Transverse colon (tissue), 4 donors: ENCODE data around the gene SP2. TPM values are rescaled to one million over a fixed set of nuclear protein-coding genes. Genes with fewer than 3 reads are reported as not detected.

ENCODE experiments used
- DNase-seq: peaks from one replicate; pipeline ENCODE4 v3.0.0-alpha.2; 2019
- H3K27ac ChIP-seq, 4 donors: fragments of 200-600 bp; sonication (generic); 2 replicates each; pipeline ENCODE4 v1.5.1; 2016 to 2018; ENCODE audit warnings: inconsistent platforms in 4 of 4
- H3K27me3 ChIP-seq: fragments of 200-600 bp; sonication (generic); 2 replicates; pipeline ENCODE4 v1.5.1; 2017; ENCODE audit warnings: inconsistent platforms
- H3K36me3 ChIP-seq, 4 donors: fragments of 200-600 bp; sonication (generic); 2 replicates each; pipeline ENCODE4 v1.5.1; 2017 to 2019; ENCODE audit warnings: inconsistent platforms in 4 of 4
- H3K4me1 ChIP-seq, 4 donors: fragments of 200-600 bp; sonication (generic); 2 replicates each; pipeline ENCODE4 v1.5.1; 2017 to 2020; ENCODE audit warnings: inconsistent platforms in 4 of 4
- H3K4me3 ChIP-seq, 4 donors: fragments of 200-600 bp; sonication (generic); 1 replicate in 1 of 4; 2 replicates in 3 of 4; pipeline versions ENCODE4 v1.5.1 to v1.6.1; 2017 to 2019; ENCODE audit warnings: inconsistent platforms in 4 of 4
- H3K9me3 ChIP-seq, 2 donors: fragments of 200-600 bp; sonication (generic); 2 replicates each; pipeline ENCODE4 v1.5.1; 2017 to 2019; ENCODE audit warnings: inconsistent platforms in 2 of 2
- CTCF ChIP-seq, 5 experiments: fragments of 200-600 bp in 3 of 5; fragments of 450-650 bp in 2 of 5; sonication (generic) in 3 of 5; IDR thresholded peaks; 1 replicate in 2 of 5; 2 replicates in 3 of 5; pipeline ENCODE4 v1.5.1; 2016 to 2017; ENCODE audit warnings: antibody characterized with exemption in 5 of 5, inconsistent platforms in 3 of 5, mild to moderate bottlenecking in 2 of 5, moderate library complexity in 1 of 5
- EP300 ChIP-seq: sonication (generic); formaldehyde crosslinking; IDR thresholded peaks from one replicate; pipeline ENCODE4 v1.6.1; 2017; ENCODE audit warnings: antibody characterized with exemption, low read depth
- POLR2A ChIP-seq: fragments of 450-650 bp; IDR thresholded peaks from one replicate; pipeline ENCODE4 v1.6.1; 2016; ENCODE audit warnings: antibody characterized with exemption, mild to moderate bottlenecking, moderate library complexity
- POLR2AphosphoS5 ChIP-seq, 3 donors: sonication (generic); formaldehyde crosslinking; IDR thresholded peaks; one replicate each; pipeline ENCODE4 v1.6.1; 2016; ENCODE audit warnings: antibody characterized with exemption in 3 of 3
- WGBS, 2 donors: methylation state at CpG; one replicate each; pipeline ENCODE4 v1.1.5; 2018; ENCODE audit warnings: low coverage in 1 of 2; 5-methylcytosine and 5-hydroxymethylcytosine counted together
- in situ Hi-C, 4 donors: fragments of 200-750 bp; cut with MboI; loops; one replicate each; pipeline versions ENCODE4 v1.15.0 to v1.15.1; 2017; ENCODE audit warnings: low sequenced_read_pairs in 3 of 4, low pct_ligation_motif_present in 1 of 4, low pct_unique_long_range_greater_than_20kb in 1 of 4
- intact Hi-C: fragments of 100-400 bp; cut with DNase I; formaldehyde crosslinking; loops from one replicate; pipeline ENCODE4 v1.15.1; 2023; ENCODE audit warnings: low total_unique reads
- total RNA-seq, 4 donors: library from RNA; depleted of rRNA; stranded (reverse); fragments of >200 nt; gene quantifications; one replicate each; pipeline ENCODE4 v1.1.0, GENCODE V29; 2016

Gene SP2
- total RNA-seq, 4 donors from 2014 or later, result 8.3 to 22.1 (median 17.4) TPM

GRCh38 chr17:47941246-47942095, 45.4 kb downstream of the SP2 start, which contains the start of gene PNPO:
TSS of gene PNPO (plus strand) at chr17:47941571. CDS start at chr17:47941676, 105 bp downstream.
- in situ Hi-C loops, result no loop called here
- TF ChIP-seq POLR2A, result peak; percentile 74
- TF ChIP-seq EP300, result no peak
- peak in 2 of 3 donors; percentile 73 to 75 for TF ChIP-seq POLR2AphosphoS5 (IDR thresholded peaks at IDR 0.05)
- TF ChIP-seq CTCF (IDR thresholded peaks at IDR 0.05), result peak in 3 of 5 experiments; percentile 12 to 54 (median 42)
- H3K27me3 ChIP-seq, result no peaks in the 10 kb centered on the region
- no peaks in the 10 kb centered on the region for H3K36me3 ChIP-seq
- no peaks in the 10 kb centered on the region for H3K9me3 ChIP-seq
- DNase-seq, result peak; percentile 96
- peak within 1 kb of the TSS; percentile 59 to 67 (median 65) for H3K4me3 ChIP-seq
- intact Hi-C loops, result loop anchor here (10.0 kb wide), 1 partner anchor 97 kb away; the partner anchor contains the start of gene SCRN2
- peaks cover 4 to 52% (median 24%) of the 10 kb centered on the region in 4 donors for H3K4me1 ChIP-seq
- H3K27ac ChIP-seq, result peak within 1 kb of the TSS; percentile 80 to 88 (median 82)
- 0 to 1% methylated on average over 1 to 41 of the region's 50 CpGs for WGBS, 2 donors

- intact Hi-C loops, result loop anchor here (10.0 kb wide), 1 partner anchor 97 kb away; the partner anchor contains the start of gene SCRN2
- in situ Hi-C loops, result no loop called here
- Histone ChIP-seq H3K9me3 (no peaks in the 10 kb centered on the region), H3K27ac (peak overlapping the region; percentile 80 to 88 (median 82)), H3K36me3 (no peaks in the 10 kb centered on the region), H3K4me1 (peaks cover 4 to 55% (median 24%) of the 10 kb centered on the region in 4 donors), H3K4me3 (peak overlapping the region; percentile 59 to 67 (median 65)), H3K27me3 (no peaks in the 10 kb centered on the region)
- TF ChIP-seq EP300 (no peak), CTCF (IDR thresholded peaks at IDR 0.05) (no peak), POLR2A (no peak), POLR2AphosphoS5 (IDR thresholded peaks at IDR 0.05) (no peak)
- WGBS, 2 donors, result 0 to 2% methylated on average over 1 to 5 of the region's 5 CpGs
- DNase-seq, result no peak
Observed at GRCh38 chr17:47942096-47942510, 46.1 kb downstream of the SP2 start.

GRCh38 chr17:47942568-47942967, 46.5 kb downstream of the SP2 start:
- Histone ChIP-seq H3K4me3 (peak overlapping the region in 2 of 4 donors; percentile 65), H3K4me1 (peaks cover 4 to 55% (median 24%) of the 10 kb centered on the region in 4 donors), H3K36me3 (no peaks in the 10 kb centered on the region), H3K27ac (peak overlapping the region; percentile 80 to 88 (median 82)), H3K9me3 (no peaks in the 10 kb centered on the region), H3K27me3 (no peaks in the 10 kb centered on the region)
- no peak for DNase-seq
- TF ChIP-seq CTCF (IDR thresholded peaks at IDR 0.05), result no peak
- no peak for TF ChIP-seq EP300
- no peak for TF ChIP-seq POLR2AphosphoS5 (IDR thresholded peaks at IDR 0.05)
- TF ChIP-seq POLR2A, result no peak
- in situ Hi-C loops, result no loop called here
- intact Hi-C loops, result loop anchor here (10.0 kb wide), 1 partner anchor 98 kb away; the partner anchor contains the start of gene SCRN2
- 71 to 83% methylated on average over 2 to 6 of the region's 6 CpGs for WGBS, 2 donors

GRCh38 chr17:47945080-47945479, 49.0 kb downstream of the SP2 start:
- H3K9me3 ChIP-seq, result no peaks in the 10 kb centered on the region
- no peak overlapping the region for H3K4me3 ChIP-seq
- no peak for DNase-seq
- 31 to 64% methylated on average over 4 to 8 of the region's 8 CpGs for WGBS, 2 donors
- intact Hi-C loops (loop anchor here (5.0 to 10.0 kb wide), 2 partner anchors 43 to 100 kb away; partner anchors contain the start of gene SCRN2), in situ Hi-C loops (no loop called here)
- peaks cover 21 to 79% (median 43%) of the 10 kb centered on the region in 4 donors for H3K4me1 ChIP-seq
- no peak for TF ChIP-seq CTCF (IDR thresholded peaks at IDR 0.05)
- TF ChIP-seq EP300, result no peak
- no peak for TF ChIP-seq POLR2AphosphoS5 (IDR thresholded peaks at IDR 0.05)
- no peak for TF ChIP-seq POLR2A
- H3K27me3 ChIP-seq, result no peaks in the 10 kb centered on the region
- H3K27ac ChIP-seq, result peak overlapping the region; percentile 53 to 93 (median 90)
- H3K36me3 ChIP-seq, result no peaks in the 10 kb centered on the region
